Aorta (tissue), 5 donors: ENCODE measurements around the gene NEDD4L. TPM values are rescaled to one million over a fixed set of nuclear protein-coding genes. Genes with fewer than 3 reads are reported as not detected.

Experiments used
- ATAC-seq: fragments of 200-7000 bp; cut with Tn5 transposase; one replicate; pipeline ENCODE4 v1.9.1; 2022; ENCODE audit warnings: moderate library complexity; ENCODE audit not compliant: low FRiP score
- DNase-seq, 2 donors: peaks; one replicate each; pipeline ENCODE4 v3.0.0-alpha.2; 2020
- H3K27ac ChIP-seq, 2 donors: one replicate each; pipeline ENCODE4 v1.5.1; 2013; ENCODE audit warnings: low read length in 2 of 2, mild to moderate bottlenecking in 2 of 2, moderate library complexity in 2 of 2, control low read depth in 1 of 2, inconsistent platforms in 1 of 2, low read depth in 1 of 2
- H3K27me3 ChIP-seq, 2 donors: one replicate each; pipeline ENCODE4 v1.6.1; 2013; ENCODE audit warnings: control low read depth in 1 of 2, low read length in 1 of 2, mild to moderate bottlenecking in 1 of 2, moderate library complexity in 1 of 2; ENCODE audit not compliant: insufficient read depth in 2 of 2, control insufficient read depth in 1 of 2
- H3K36me3 ChIP-seq, 2 donors: one replicate each; pipeline ENCODE4 v1.6.1; 2013; ENCODE audit warnings: control low read depth in 1 of 2, low read length in 1 of 2, mild to moderate bottlenecking in 1 of 2; ENCODE audit not compliant: insufficient read depth in 2 of 2, control insufficient read depth in 1 of 2
- H3K4me1 ChIP-seq, 2 donors: one replicate each; pipeline ENCODE4 v1.6.1; 2013; ENCODE audit warnings: low read length in 2 of 2, control low read depth in 1 of 2, mild to moderate bottlenecking in 1 of 2, moderate library complexity in 1 of 2; ENCODE audit not compliant: insufficient read depth in 2 of 2, control insufficient read depth in 1 of 2
- H3K4me3 ChIP-seq, 2 donors: one replicate each; pipeline ENCODE4 v1.5.1; 2013; ENCODE audit warnings: low read length in 2 of 2, control low read depth in 1 of 2, mild to moderate bottlenecking in 1 of 2
- H3K9me3 ChIP-seq: one replicate; pipeline ENCODE4 v1.6.1; 2013; ENCODE audit warnings: mild to moderate bottlenecking, low read length; ENCODE audit not compliant: control insufficient read depth
- WGBS, 2 donors: extraction: QIAGEN DNeasy Blood & Tissue Kit; methylation state at CpG; one replicate each; pipeline ENCODE4 v1.1.7; 2013; 5-methylcytosine and 5-hydroxymethylcytosine counted together
- intact Hi-C, 2 donors: fragments of 100-400 bp; cut with DNase I; formaldehyde crosslinking; loops; one replicate each; pipeline versions ENCODE4 v1.14.2 to v1.15.0; 2022
- polyA plus RNA-seq, 2 donors: library from polyadenylated mRNA; stranded (reverse); fragments of 200-250 nt; gene quantifications; one replicate each; pipeline ENCODE4 v1.2.3, GENCODE V29; 2013
- total RNA-seq, 2 donors: library from RNA; stranded (reverse); fragmentation: NEBNext Ultra II Directional; extraction: Animal tissue kit (Norgen Biotek cat#: 25700); gene quantifications; one replicate each; pipeline ENCODE4 v1.2.1, GENCODE V29; 2021
- donor health status: healthy with polysubstance abuse.
- donor health status: Bipolar disorder and iron deficiency.
- donor health status: DM: no; HTN: no; CAD: no.
- donor health status: DM: no; HTN: no; CAD: no.
- donor health status: DM: yes; HTN: yes; CAD: no.

The NEDD4L gene
- total and polyA plus RNA-seq, 4 donors: 4.0 to 24.0 (median 17.8) TPM

GRCh38 chr18:58218117-58218516 is 174.1 kb downstream of the NEDD4L start:
- Histone ChIP-seq H3K9me3 (no peaks in the 10 kb centered on the region), H3K36me3 (no peaks in the 10 kb centered on the region), H3K4me3 (no peak overlapping the region), H3K27ac (no peak overlapping the region), H3K4me1 (no peaks in the 10 kb centered on the region), H3K27me3 (no peaks in the 10 kb centered on the region)
- DNase-seq (no peak), ATAC-seq (no peak)
- intact Hi-C loops: no loop called here
- WGBS, 2 donors: 91 to 93% methylated on average over 1 of the region's 1 CpG

GRCh38 chr18:58221060-58221725 is 177.2 kb downstream of the NEDD4L start:
- ATAC-seq (no peak), DNase-seq (no peak)
- intact Hi-C loops: no loop called here
- Histone ChIP-seq H3K36me3 (no peaks in the 10 kb centered on the region), H3K27ac (no peak overlapping the region), H3K9me3 (no peaks in the 10 kb centered on the region), H3K27me3 (no peaks in the 10 kb centered on the region), H3K4me1 (no peaks in the 10 kb centered on the region), H3K4me3 (no peak overlapping the region)
- WGBS, 2 donors: 94% methylated on average over 12 of the region's 12 CpGs

- Histone ChIP-seq H3K27ac (no peak overlapping the region), H3K4me3 (no peak overlapping the region), H3K27me3 (no peaks in the 10 kb centered on the region), H3K36me3 (no peaks in the 10 kb centered on the region), H3K9me3 (no peaks in the 10 kb centered on the region), H3K4me1 (no peaks in the 10 kb centered on the region)
- DNase-seq (no peak), ATAC-seq (no peak)
- intact Hi-C loops: no loop called here
- WGBS, 2 donors: 68 to 79% methylated on average over 3 of the region's 3 CpGs
Measured at GRCh38 chr18:58222432-58223125, 178.6 kb downstream of the NEDD4L start.

- no peak overlapping the region for H3K27ac ChIP-seq
- WGBS, 2 donors: 52 to 59% methylated on average over 15 of the region's 15 CpGs
- no peaks in the 10 kb centered on the region for H3K27me3 ChIP-seq
- intact Hi-C loops: no loop called here
- DNase-seq (no peak), ATAC-seq (peak; percentile 74)
- H3K4me3 ChIP-seq: no peak overlapping the region
- H3K36me3 ChIP-seq: no peaks in the 10 kb centered on the region
- no peaks in the 10 kb centered on the region for H3K9me3 ChIP-seq
- no peaks in the 10 kb centered on the region for H3K4me1 ChIP-seq
Measured at GRCh38 chr18:58223717-58224424, 179.8 kb downstream of the NEDD4L start.

- Histone ChIP-seq H3K27ac (no peak overlapping the region), H3K4me1 (no peaks in the 10 kb centered on the region), H3K9me3 (no peaks in the 10 kb centered on the region), H3K4me3 (no peak overlapping the region), H3K36me3 (no peaks in the 10 kb centered on the region), H3K27me3 (no peaks in the 10 kb centered on the region)
- ATAC-seq (no peak), DNase-seq (no peak)
- 25 to 37% methylated on average over 2 of the region's 2 CpGs for WGBS, 2 donors
- intact Hi-C loops: no loop called here
Measured at GRCh38 chr18:58224425-58224750, 180.4 kb downstream of the NEDD4L start.

GRCh38 chr18:58225101-58225500 is 181.1 kb downstream of the NEDD4L start:
- no peak overlapping the region for H3K4me3 ChIP-seq
- ATAC-seq: no peak
- WGBS, 2 donors: 95 to 97% methylated on average over 6 of the region's 6 CpGs
- DNase-seq: no peak
- no peaks in the 10 kb centered on the region for H3K9me3 ChIP-seq
- no peaks in the 10 kb centered on the region for H3K27me3 ChIP-seq
- no peak overlapping the region for H3K27ac ChIP-seq
- no peaks in the 10 kb centered on the region for H3K36me3 ChIP-seq
- H3K4me1 ChIP-seq: no peaks in the 10 kb centered on the region
- intact Hi-C loops: no loop called here

- 89 to 91% methylated on average over 3 of the region's 3 CpGs for WGBS, 2 donors
- H3K27me3 ChIP-seq: no peaks in the 10 kb centered on the region
- ATAC-seq: no peak
Measured at GRCh38 chr18:58226429-58226828, 182.4 kb downstream of the NEDD4L start.

GRCh38 chr18:58227361-58227930 is 183.4 kb downstream of the NEDD4L start:
- Histone ChIP-seq H3K27ac (no peak overlapping the region), H3K9me3 (no peaks in the 10 kb centered on the region), H3K27me3 (no peaks in the 10 kb centered on the region), H3K4me1 (no peaks in the 10 kb centered on the region), H3K4me3 (no peak overlapping the region), H3K36me3 (no peaks in the 10 kb centered on the region)
- DNase-seq: no peak
- no peak for ATAC-seq
- 90 to 91% methylated on average over 9 of the region's 9 CpGs for WGBS, 2 donors
- intact Hi-C loops: no loop called here

More at GRCh38 chr18:58226429-58226828, 182.4 kb downstream of the NEDD4L start:
- H3K36me3 ChIP-seq: no peaks in the 10 kb centered on the region
- intact Hi-C loops: no loop called here
- no peak overlapping the region for H3K27ac ChIP-seq
- DNase-seq: no peak
- H3K9me3 ChIP-seq: no peaks in the 10 kb centered on the region
- no peak overlapping the region for H3K4me3 ChIP-seq
- no peaks in the 10 kb centered on the region for H3K4me1 ChIP-seq
